OCI-LY1 (cell line): ENCODE measurements around the gene MS4A10.

ENCODE experiments used
- CTCF ChIP-seq: fragments of 200-600 bp; sonication (generic), shearing (Covaris generic); IDR thresholded peaks from 2 replicates; pipeline ENCODE4 v1.5.1; 2017; ENCODE audit warnings: mild to moderate bottlenecking, antibody characterized with exemption, low read length, moderate library complexity, mixed read lengths
- EZH2 ChIP-seq: fragments of 200-600 bp; sonication (generic), shearing (Covaris generic); IDR thresholded peaks from 2 replicates; pipeline ENCODE4 v1.8.0; 2017; ENCODE audit warnings: borderline replicate concordance, mixed run types, mild to moderate bottlenecking, antibody characterized with exemption, low read length, moderate library complexity, mixed read lengths

GRCh38 chr11:60739114-60739513 lies 46.0 kb upstream of the MS4A10 start:
- TF ChIP-seq CTCF = peak; percentile 10; the same call in 1 of the 2 replicates
- TF ChIP-seq EZH2 = no peak
